Measurements from ENCODE around the gene SPSB1.

The SPSB1 gene

GRCh38 chr1:9344426-9345200 is 51.9 kb downstream of the SPSB1 start:
- FAIRE-seq: no peak
- DNase-seq (ENCODE audit: insufficient read length, low spot score): no peak
- no peak for TF ChIP-seq POLR2AphosphoS5 (IDR thresholded peaks at IDR 0.05; ENCODE audit: low read depth, low read length)

GRCh38 chr1:9345471-9345870 is 52.8 kb downstream of the SPSB1 start:
- DNase-seq (ENCODE audit: insufficient read length, low spot score) (no peak), FAIRE-seq (no peak)
- no peak for TF ChIP-seq POLR2AphosphoS5 (IDR thresholded peaks at IDR 0.05; ENCODE audit: low read depth, low read length)
- TF ChIP-seq SPI1 (IDR thresholded peaks at IDR 0.05; ENCODE audit: low read depth, low read length): no peak
- no peak for TF ChIP-seq POU2F2 (IDR thresholded peaks at IDR 0.05; ENCODE audit: low read depth, low read length)
- TF ChIP-seq POLR2A (IDR thresholded peaks at IDR 0.05; ENCODE audit: low read depth, low read length): no peak
- TF ChIP-seq TAF1 (IDR thresholded peaks at IDR 0.05; ENCODE audit: low read depth, low read length): no peak
- no peak for TF ChIP-seq PAX5 (IDR thresholded peaks at IDR 0.05; ENCODE audit: insufficient read depth, low read length, severe bottlenecking)

- FAIRE-seq (no peak), DNase-seq (ENCODE audit: insufficient read length, low spot score) (no peak)
- no peak for TF ChIP-seq PAX5 (IDR thresholded peaks at IDR 0.05; ENCODE audit: insufficient read depth, low read length, severe bottlenecking)
Measured at GRCh38 chr1:9345922-9346321, 53.2 kb downstream of the SPSB1 start.

GRCh38 chr1:9346566-9346965 is 53.9 kb downstream of the SPSB1 start:
- TF ChIP-seq POU2F2 (IDR thresholded peaks at IDR 0.05; ENCODE audit: low read depth, low read length): no peak
- no peak for TF ChIP-seq TAF1 (IDR thresholded peaks at IDR 0.05; ENCODE audit: low read depth, low read length)
- TF ChIP-seq POLR2AphosphoS5 (IDR thresholded peaks at IDR 0.05; ENCODE audit: low read depth, low read length): no peak
- no peak for TF ChIP-seq PAX5 (IDR thresholded peaks at IDR 0.05; ENCODE audit: insufficient read depth, low read length, severe bottlenecking)
- no peak for TF ChIP-seq POLR2A (IDR thresholded peaks at IDR 0.05; ENCODE audit: low read depth, low read length)
- TF ChIP-seq SPI1 (IDR thresholded peaks at IDR 0.05; ENCODE audit: low read depth, low read length): no peak
- DNase-seq (ENCODE audit: insufficient read length, low spot score) (no peak), FAIRE-seq (no peak)

- FAIRE-seq (no peak), DNase-seq (ENCODE audit: insufficient read length, low spot score) (no peak)
- no peak for TF ChIP-seq POLR2AphosphoS5 (IDR thresholded peaks at IDR 0.05; ENCODE audit: low read depth, low read length)
- no peak for TF ChIP-seq POU2F2 (IDR thresholded peaks at IDR 0.05; ENCODE audit: low read depth, low read length)
- TF ChIP-seq TAF1 (IDR thresholded peaks at IDR 0.05; ENCODE audit: low read depth, low read length): no peak
- TF ChIP-seq POLR2A (IDR thresholded peaks at IDR 0.05; ENCODE audit: low read depth, low read length): no peak
- TF ChIP-seq PAX5 (IDR thresholded peaks at IDR 0.05; ENCODE audit: insufficient read depth, low read length, severe bottlenecking): no peak
- no peak for TF ChIP-seq SPI1 (IDR thresholded peaks at IDR 0.05; ENCODE audit: low read depth, low read length)
Measured at GRCh38 chr1:9347095-9347850, 54.6 kb downstream of the SPSB1 start.

GRCh38 chr1:9349331-9349851 is 56.7 kb downstream of the SPSB1 start:
- TF ChIP-seq POU2F2 (IDR thresholded peaks at IDR 0.05; ENCODE audit: low read depth, low read length) (no peak), SPI1 (IDR thresholded peaks at IDR 0.05; ENCODE audit: low read depth, low read length) (no peak), POLR2AphosphoS5 (IDR thresholded peaks at IDR 0.05; ENCODE audit: low read depth, low read length) (no peak), TAF1 (IDR thresholded peaks at IDR 0.05; ENCODE audit: low read depth, low read length) (no peak), PAX5 (IDR thresholded peaks at IDR 0.05; ENCODE audit: insufficient read depth, low read length, severe bottlenecking) (no peak), POLR2A (IDR thresholded peaks at IDR 0.05; ENCODE audit: low read depth, low read length) (no peak)
- FAIRE-seq (no peak), DNase-seq (ENCODE audit: insufficient read length, low spot score) (no peak)

- TF ChIP-seq POU2F2 (IDR thresholded peaks at IDR 0.05; ENCODE audit: low read depth, low read length) (no peak), POLR2AphosphoS5 (IDR thresholded peaks at IDR 0.05; ENCODE audit: low read depth, low read length) (no peak), POLR2A (IDR thresholded peaks at IDR 0.05; ENCODE audit: low read depth, low read length) (no peak), SPI1 (IDR thresholded peaks at IDR 0.05; ENCODE audit: low read depth, low read length) (no peak), TAF1 (IDR thresholded peaks at IDR 0.05; ENCODE audit: low read depth, low read length) (no peak), PAX5 (IDR thresholded peaks at IDR 0.05; ENCODE audit: insufficient read depth, low read length, severe bottlenecking) (no peak)
- DNase-seq (ENCODE audit: insufficient read length, low spot score) (no peak), FAIRE-seq (no peak)
Measured at GRCh38 chr1:9350013-9350908, 57.6 kb downstream of the SPSB1 start.

- FAIRE-seq: no peak
- TF ChIP-seq PAX5 (IDR thresholded peaks at IDR 0.05; ENCODE audit: insufficient read depth, low read length, severe bottlenecking): no peak
- no peak for TF ChIP-seq SPI1 (IDR thresholded peaks at IDR 0.05; ENCODE audit: low read depth, low read length)
- TF ChIP-seq POLR2A (IDR thresholded peaks at IDR 0.05; ENCODE audit: low read depth, low read length): no peak
- TF ChIP-seq TAF1 (IDR thresholded peaks at IDR 0.05; ENCODE audit: low read depth, low read length): no peak
- TF ChIP-seq POU2F2 (IDR thresholded peaks at IDR 0.05; ENCODE audit: low read depth, low read length): no peak
- DNase-seq (ENCODE audit: insufficient read length, low spot score): no peak
Measured at GRCh38 chr1:9350960-9351359, 58.3 kb downstream of the SPSB1 start.

GRCh38 chr1:9351654-9352271 is 59.1 kb downstream of the SPSB1 start:
- no peak for TF ChIP-seq TAF1 (IDR thresholded peaks at IDR 0.05; ENCODE audit: low read depth, low read length)
- TF ChIP-seq POLR2AphosphoS5 (IDR thresholded peaks at IDR 0.05; ENCODE audit: low read depth, low read length): no peak
- TF ChIP-seq POLR2A (IDR thresholded peaks at IDR 0.05; ENCODE audit: low read depth, low read length): no peak
- no peak for TF ChIP-seq PAX5 (IDR thresholded peaks at IDR 0.05; ENCODE audit: insufficient read depth, low read length, severe bottlenecking)
- TF ChIP-seq SPI1 (IDR thresholded peaks at IDR 0.05; ENCODE audit: low read depth, low read length): no peak
- no peak for TF ChIP-seq POU2F2 (IDR thresholded peaks at IDR 0.05; ENCODE audit: low read depth, low read length)
- FAIRE-seq (no peak), DNase-seq (ENCODE audit: insufficient read length, low spot score) (no peak)

Measured in GM12891 (cell line).